Activated CD4-positive, CD25-positive, alpha-beta regulatory T cell treated with anti-CD3 and anti-CD28 coated beads, Interleukin-2, amount 50 U/mL, for 72 hours (primary cell): ENCODE results near the gene STX18.

Experiments used
- DNase-seq: peaks from one replicate; pipeline ENCODE4 v3.0.0; 2021

STX18 gene

GRCh38 chr4:4415806-4416805, 125.7 kb downstream of the STX18 start:
- no peak for DNase-seq

GRCh38 chr4:4415107-4415805, 126.6 kb downstream of the STX18 start:
- DNase-seq: no peak

- no peak for DNase-seq
Observed at GRCh38 chr4:4413806-4414205, 128.0 kb downstream of the STX18 start.

GRCh38 chr4:4413373-4413725, 128.5 kb downstream of the STX18 start:
- no peak for DNase-seq

- DNase-seq: no peak
Observed at GRCh38 chr4:4412641-4413372, 129.0 kb downstream of the STX18 start.

- no peak for DNase-seq
Observed at GRCh38 chr4:4411906-4412305, 129.9 kb downstream of the STX18 start.

- DNase-seq: no peak
Observed at GRCh38 chr4:4410271-4410670, 131.6 kb downstream of the STX18 start.

- DNase-seq: no peak
Observed at GRCh38 chr4:4409416-4410115, 132.3 kb downstream of the STX18 start.

- DNase-seq: no peak
Observed at GRCh38 chr4:4408576-4409335, 133.1 kb downstream of the STX18 start.

GRCh38 chr4:4408132-4408523, 133.7 kb downstream of the STX18 start:
- no peak for DNase-seq

- no peak for DNase-seq
Observed at GRCh38 chr4:4407299-4408131, 134.3 kb downstream of the STX18 start.

GRCh38 chr4:4406455-4407298, 135.2 kb downstream of the STX18 start:
- no peak for DNase-seq

- no peak for DNase-seq
Observed at GRCh38 chr4:4405358-4405962, 136.4 kb downstream of the STX18 start.

GRCh38 chr4:4402966-4403365, 138.9 kb downstream of the STX18 start:
- DNase-seq: no peak

- DNase-seq: no peak
Observed at GRCh38 chr4:4401036-4401435, 140.8 kb downstream of the STX18 start.

GRCh38 chr4:4398430-4398829, 143.4 kb downstream of the STX18 start:
- no peak for DNase-seq

GRCh38 chr4:4397441-4397819, 144.4 kb downstream of the STX18 start:
- no peak for DNase-seq

- no peak for DNase-seq
Observed at GRCh38 chr4:4396628-4397440, 145.0 kb downstream of the STX18 start.
